DND-41 (cell line): ENCODE data around the gene RNF220.

Experiments used
- ATAC-seq: fragments of 200-7000 bp; cut with Tn5 transposase; 3 replicates; pipeline ENCODE4 v1.9.1; 2021; ENCODE audit warnings: low read depth; ENCODE audit not compliant: insufficient read depth
- DNase-seq: peaks from one replicate; pipeline ENCODE4 v3.0.0-alpha.2; 2020
- H2AFZ ChIP-seq: 2 replicates; pipeline ENCODE4 v1.6.0; 2012; ENCODE audit warnings: low read depth, low read length
- H3K27ac ChIP-seq: 2 replicates; pipeline ENCODE4 v1.5.1; 2012; ENCODE audit warnings: low read length, inconsistent platforms
- H3K27me3 ChIP-seq: fragments of 200-600 bp; sonication (generic); 2 replicates; pipeline ENCODE4 v1.6.0; 2012; ENCODE audit warnings: low read length, mild to moderate bottlenecking, inconsistent platforms; ENCODE audit not compliant: insufficient read depth, poor library complexity
- H3K36me3 ChIP-seq: 2 replicates; pipeline ENCODE4 v1.5.1; 2012; ENCODE audit warnings: low read length, inconsistent platforms; ENCODE audit not compliant: insufficient read depth
- H3K4me1 ChIP-seq: 2 replicates; pipeline ENCODE4 v1.5.1; 2012; ENCODE audit warnings: mild to moderate bottlenecking, low read length; ENCODE audit not compliant: insufficient read depth
- H3K4me2 ChIP-seq: 2 replicates; pipeline ENCODE4 v1.6.0; 2012; ENCODE audit warnings: mild to moderate bottlenecking, moderate library complexity, low read length, inconsistent platforms; ENCODE audit not compliant: insufficient read depth
- H3K4me3 ChIP-seq, 2 experiments: fragments of 200-600 bp in 1 of 2; shearing (Covaris generic) in 1 of 2; 2 replicates each; pipeline ENCODE4 v1.5.1; 2012 to 2016; ENCODE audit warnings: inconsistent platforms in 2 of 2, low read length in 2 of 2, mild to moderate bottlenecking in 2 of 2, low read depth in 1 of 2, moderate library complexity in 1 of 2
- H3K79me2 ChIP-seq: 2 replicates; pipeline ENCODE4 v1.6.0; 2012; ENCODE audit warnings: low read length, inconsistent platforms; ENCODE audit not compliant: insufficient read depth
- H3K9ac ChIP-seq: 2 replicates; pipeline ENCODE4 v1.6.0; 2012; ENCODE audit warnings: low read depth, mild to moderate bottlenecking, inconsistent platforms, low read length, moderate library complexity
- H3K9me3 ChIP-seq: 2 replicates; pipeline ENCODE4 v1.5.1; 2012; ENCODE audit warnings: low read length, moderate library complexity, mild to moderate bottlenecking, inconsistent platforms; ENCODE audit not compliant: insufficient read depth, severe bottlenecking
- H4K20me1 ChIP-seq: 2 replicates; pipeline ENCODE4 v1.6.0; 2012; ENCODE audit warnings: low read length; ENCODE audit not compliant: insufficient read depth
- CTCF ChIP-seq: IDR thresholded peaks from 2 replicates; pipeline ENCODE4 v1.5.1; 2012; ENCODE audit warnings: borderline replicate concordance, low read length, moderate library complexity, mild to moderate bottlenecking; ENCODE audit not compliant: poor library complexity, severe bottlenecking; ENCODE audit errors: extremely low read depth
- EZH2 ChIP-seq: IDR thresholded peaks from 3 replicates; pipeline ENCODE4 v1.6.1; 2012; ENCODE audit warnings: borderline replicate concordance, low read depth, mild to moderate bottlenecking, moderate library complexity, low read length, inconsistent platforms; ENCODE audit not compliant: severe bottlenecking

Gene RNF220

DNA sequence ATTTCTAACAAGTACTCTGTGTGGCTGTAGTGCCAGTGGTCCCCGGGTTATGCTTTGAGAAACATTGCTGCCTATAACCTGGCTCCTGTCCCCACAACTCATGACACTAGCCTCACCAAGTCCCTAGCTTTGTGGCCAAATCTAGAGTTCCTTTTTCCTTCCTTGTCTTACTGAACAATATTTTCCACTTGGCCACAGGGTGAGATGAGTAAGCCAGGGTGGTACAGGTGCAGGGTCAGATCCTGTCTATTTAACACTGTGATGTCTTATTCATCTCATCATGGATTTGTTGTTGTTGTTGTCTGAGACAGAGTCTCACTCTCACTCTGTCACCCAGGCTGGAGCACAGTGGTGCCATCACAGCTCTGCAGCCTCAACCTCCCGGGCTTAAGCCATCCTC is 288.1 kb downstream of the RNF220 start:
- Histone ChIP-seq H3K79me2 (no peaks in the 10 kb centered on the region), H3K27me3 (peaks cover 15% of the 10 kb centered on the region), H3K27ac (no peak overlapping the region), H3K36me3 (no peaks in the 10 kb centered on the region), H3K4me1 (no peaks in the 10 kb centered on the region), H3K4me2 (no peak overlapping the region), H2AFZ (no peak overlapping the region), H3K4me3 (no peak overlapping the region), H3K9me3 (no peaks in the 10 kb centered on the region), H4K20me1 (no peaks in the 10 kb centered on the region), H3K9ac (no peak overlapping the region)
- ATAC-seq (no peak), DNase-seq (no peak)
- no peak for TF ChIP-seq CTCF
- no peak for TF ChIP-seq EZH2

DNA sequence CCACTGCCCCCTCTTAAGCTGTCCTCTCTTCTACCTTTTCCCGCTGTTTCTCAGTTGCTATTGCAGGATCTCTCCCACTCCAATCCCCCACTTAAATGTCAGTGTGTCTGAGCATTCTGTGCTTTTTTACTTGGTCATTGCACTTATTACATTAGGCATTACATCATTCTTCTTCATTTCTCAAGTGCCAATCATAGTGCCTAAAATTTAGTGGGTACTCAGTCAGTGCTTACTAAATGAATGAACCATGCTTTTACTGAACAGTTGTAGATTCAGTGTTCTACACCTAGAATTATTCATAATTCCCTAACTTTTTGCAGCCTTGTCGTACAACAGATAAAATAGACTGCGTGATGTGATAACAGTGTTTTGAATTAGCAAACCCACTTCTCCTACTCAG is 288.8 kb downstream of the RNF220 start:
- H3K9me3 ChIP-seq = no peaks in the 10 kb centered on the region
- TF ChIP-seq EZH2 (no peak), CTCF (no peak)
- H2AFZ ChIP-seq = no peak overlapping the region
- H3K27me3 ChIP-seq = peaks cover 15% of the 10 kb centered on the region
- H3K4me3 ChIP-seq = no peak overlapping the region
- no peaks in the 10 kb centered on the region for H3K36me3 ChIP-seq
- no peaks in the 10 kb centered on the region for H3K79me2 ChIP-seq
- H4K20me1 ChIP-seq = no peaks in the 10 kb centered on the region
- ATAC-seq (no peak), DNase-seq (no peak)
- no peak overlapping the region for H3K4me2 ChIP-seq
- H3K4me1 ChIP-seq = no peaks in the 10 kb centered on the region
- no peak overlapping the region for H3K9ac ChIP-seq
- H3K27ac ChIP-seq = no peak overlapping the region

DNA sequence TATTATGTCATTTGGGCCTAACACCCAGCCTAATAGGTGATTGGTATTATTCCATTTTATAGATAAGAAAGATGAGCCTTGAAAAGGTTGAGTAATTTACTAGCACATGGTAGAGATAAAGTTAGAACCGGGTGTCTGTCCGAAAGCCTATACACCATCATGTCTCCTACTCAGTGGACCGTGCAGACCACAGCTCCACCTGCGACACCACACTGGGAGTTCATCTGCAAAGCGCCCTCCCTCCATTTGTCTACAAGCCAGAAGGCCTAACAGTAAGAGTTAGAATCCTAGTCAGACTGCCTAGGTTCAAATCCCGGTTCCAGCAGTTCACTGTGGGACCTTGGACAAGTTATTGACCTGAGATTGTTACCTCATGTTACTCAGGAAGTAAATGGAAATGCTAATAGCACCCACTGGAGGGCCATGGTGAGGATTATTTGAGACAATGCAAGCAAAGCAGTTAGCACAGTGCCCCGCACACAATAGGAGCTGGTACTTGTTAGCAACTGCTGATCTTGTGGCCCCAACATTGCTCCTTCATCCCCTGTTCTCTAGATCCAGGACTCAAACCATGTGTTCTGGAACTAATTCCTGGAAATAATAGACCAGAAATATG is 289.9 kb downstream of the RNF220 start:
- TF ChIP-seq CTCF (no peak), EZH2 (no peak)
- Histone ChIP-seq H2AFZ (no peak overlapping the region), H3K36me3 (no peaks in the 10 kb centered on the region), H3K4me2 (no peak overlapping the region), H3K79me2 (no peaks in the 10 kb centered on the region), H3K9me3 (no peaks in the 10 kb centered on the region), H3K9ac (no peak overlapping the region), H4K20me1 (no peaks in the 10 kb centered on the region), H3K4me1 (no peaks in the 10 kb centered on the region), H3K27me3 (peaks cover 11% of the 10 kb centered on the region), H3K27ac (no peak overlapping the region), H3K4me3 (no peak overlapping the region)
- no peak for ATAC-seq
- no peak for DNase-seq

DNA sequence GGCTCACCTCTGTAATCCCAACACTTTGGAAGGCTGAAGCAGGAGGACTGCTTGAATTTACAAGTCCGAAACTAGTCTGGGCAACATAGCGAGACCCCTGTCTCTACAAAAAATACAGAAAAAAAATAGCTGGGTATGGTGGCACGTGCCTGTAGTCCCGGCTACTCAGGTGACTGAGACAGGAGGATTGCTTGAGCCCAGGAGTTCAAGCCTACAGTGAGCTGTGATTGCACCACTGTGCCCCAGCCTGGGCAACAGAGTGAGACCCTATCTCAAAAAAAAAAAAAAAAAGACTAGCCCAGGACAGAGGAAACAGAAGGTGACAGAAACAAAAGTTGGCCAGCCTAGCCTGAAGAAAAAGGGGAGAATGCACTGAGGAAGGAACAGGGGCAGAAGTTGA is 290.6 kb downstream of the RNF220 start:
- Histone ChIP-seq H3K79me2 (no peaks in the 10 kb centered on the region), H3K4me1 (no peaks in the 10 kb centered on the region), H3K4me3 (no peak overlapping the region), H3K4me2 (no peak overlapping the region), H4K20me1 (no peaks in the 10 kb centered on the region), H2AFZ (no peak overlapping the region), H3K36me3 (no peaks in the 10 kb centered on the region), H3K27ac (no peak overlapping the region), H3K9ac (no peak overlapping the region), H3K27me3 (peaks cover 9% of the 10 kb centered on the region), H3K9me3 (no peaks in the 10 kb centered on the region)
- DNase-seq (no peak), ATAC-seq (no peak)
- no peak for TF ChIP-seq CTCF
